ENCODE measurements around the gene NSRP1.

The NSRP1 gene

DNA sequence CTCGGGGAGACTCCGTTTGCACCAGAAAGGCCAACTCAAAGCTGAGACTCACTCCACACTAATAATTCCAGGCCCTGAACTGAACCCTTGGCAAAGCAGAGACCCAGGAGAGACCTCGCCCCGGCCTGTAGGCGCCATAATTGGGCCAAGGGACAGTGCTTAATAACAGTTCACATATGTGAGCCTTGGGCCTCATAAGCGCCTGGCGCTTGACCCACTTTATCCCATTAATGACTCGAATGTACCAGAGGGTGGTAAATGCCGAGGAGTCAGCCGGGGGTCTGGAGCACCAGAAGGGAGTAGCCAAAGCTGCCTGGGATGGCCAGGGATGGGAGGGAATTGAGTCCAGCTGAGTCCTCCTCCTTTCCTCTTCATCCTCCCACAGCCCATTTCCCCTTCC lies 94.3 kb downstream of the NSRP1 start:
- Histone ChIP-seq H3K27me3 (replicated peaks; ENCODE audit: control insufficient read depth, insufficient read depth, low read length) (peaks cover 7% of the 10 kb centered on the region), H3K9ac (ENCODE audit: low read length) (no peak overlapping the region), H3K4me1 (ENCODE audit: control insufficient read depth, insufficient read depth, low read length) (no peaks in the 10 kb centered on the region), H3K9me3 (ENCODE audit: control insufficient read depth, low read length) (no peaks in the 10 kb centered on the region), H3K4me3 (ENCODE audit: low read length) (no peak overlapping the region), H3K36me3 (ENCODE audit: control insufficient read depth, insufficient read depth, low read length, severe bottlenecking) (no peaks in the 10 kb centered on the region)
- no peak for DNase-seq (ENCODE audit: low read depth)

DNA sequence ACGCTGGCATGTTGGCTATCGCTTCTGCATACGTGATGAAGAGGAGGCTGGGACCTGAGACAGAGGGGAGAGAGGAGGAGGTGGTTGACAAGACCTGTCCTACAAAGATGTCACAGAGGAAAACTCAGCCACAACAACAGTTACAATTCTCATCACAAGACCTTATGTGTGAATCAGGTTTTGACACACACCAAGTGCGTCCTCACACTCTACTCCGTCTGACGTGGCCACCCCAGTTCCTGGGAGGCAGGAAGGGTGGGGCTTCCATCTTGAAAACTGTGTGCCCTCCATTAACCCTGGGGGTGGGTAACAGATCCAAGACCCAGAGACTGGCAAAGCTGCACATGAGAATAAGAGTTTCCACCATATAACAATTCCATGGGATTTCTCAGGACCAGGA lies 94.8 kb downstream of the NSRP1 start:
- H3K27me3 ChIP-seq (replicated peaks; ENCODE audit: control insufficient read depth, insufficient read depth, low read length) = peaks cover 8% of the 10 kb centered on the region
- DNase-seq (ENCODE audit: low read depth) = no peak
- H3K4me3 ChIP-seq (ENCODE audit: low read length) = no peak overlapping the region
- H3K4me1 ChIP-seq (ENCODE audit: control insufficient read depth, insufficient read depth, low read length) = no peaks in the 10 kb centered on the region
- H3K36me3 ChIP-seq (ENCODE audit: control insufficient read depth, insufficient read depth, low read length, severe bottlenecking) = no peaks in the 10 kb centered on the region
- H3K9ac ChIP-seq (ENCODE audit: low read length) = no peak overlapping the region
- no peaks in the 10 kb centered on the region for H3K9me3 ChIP-seq (ENCODE audit: control insufficient read depth, low read length)

GRCh38 chr17:30212750-30213149 lies 96.1 kb downstream of the NSRP1 start:
- Histone ChIP-seq H3K27me3 (replicated peaks; ENCODE audit: control insufficient read depth, insufficient read depth, low read length) (peaks cover 6% of the 10 kb centered on the region), H3K9ac (ENCODE audit: low read length) (no peak overlapping the region), H3K4me1 (ENCODE audit: control insufficient read depth, insufficient read depth, low read length) (no peaks in the 10 kb centered on the region), H3K9me3 (ENCODE audit: control insufficient read depth, low read length) (no peaks in the 10 kb centered on the region), H3K36me3 (ENCODE audit: control insufficient read depth, insufficient read depth, low read length, severe bottlenecking) (no peaks in the 10 kb centered on the region), H3K4me3 (ENCODE audit: low read length) (no peak overlapping the region)
- DNase-seq (ENCODE audit: low read depth) = no peak

GRCh38 chr17:30217054-30217453 lies 100.4 kb downstream of the NSRP1 start:
- DNase-seq (ENCODE audit: low read depth) = no peak
- Histone ChIP-seq H3K4me3 (ENCODE audit: low read length) (no peak overlapping the region), H3K4me1 (ENCODE audit: control insufficient read depth, insufficient read depth, low read length) (no peaks in the 10 kb centered on the region), H3K36me3 (ENCODE audit: control insufficient read depth, insufficient read depth, low read length, severe bottlenecking) (no peaks in the 10 kb centered on the region), H3K9ac (ENCODE audit: low read length) (no peak overlapping the region), H3K9me3 (ENCODE audit: control insufficient read depth, low read length) (no peaks in the 10 kb centered on the region), H3K27me3 (replicated peaks; ENCODE audit: control insufficient read depth, insufficient read depth, low read length) (peaks cover 37% of the 10 kb centered on the region)

DNA sequence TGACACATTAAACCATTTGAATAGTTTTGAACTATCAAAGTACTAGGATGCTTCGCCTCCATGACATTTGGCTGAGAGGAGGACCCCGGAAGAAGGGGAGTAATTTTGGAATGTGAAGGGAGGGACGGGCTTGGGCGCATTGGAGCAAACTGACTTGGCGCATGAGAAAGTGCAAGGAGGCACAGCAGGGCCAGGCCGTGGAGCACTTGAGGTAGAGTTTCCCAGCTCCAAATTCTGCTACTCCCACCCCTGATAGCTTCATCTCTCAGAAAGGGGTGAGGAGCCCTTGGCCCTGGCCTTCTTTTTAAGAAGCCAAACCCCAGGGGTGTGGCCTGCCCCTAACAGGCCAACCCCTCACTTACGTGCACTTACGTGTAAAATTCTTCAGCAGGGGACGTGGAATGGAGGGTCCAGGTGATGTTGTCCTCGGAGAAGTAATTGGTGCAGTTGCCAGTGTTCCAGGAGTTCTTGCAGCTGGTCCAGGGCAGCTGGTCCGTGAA lies 101.2 kb downstream of the NSRP1 start:
- no peaks in the 10 kb centered on the region for H3K9me3 ChIP-seq (ENCODE audit: control insufficient read depth, low read length)
- H3K9ac ChIP-seq (ENCODE audit: low read length) = no peak overlapping the region
- no peak for DNase-seq (ENCODE audit: low read depth)
- peaks cover 42% of the 10 kb centered on the region for H3K27me3 ChIP-seq (replicated peaks; ENCODE audit: control insufficient read depth, insufficient read depth, low read length)
- H3K36me3 ChIP-seq (ENCODE audit: control insufficient read depth, insufficient read depth, low read length, severe bottlenecking) = no peaks in the 10 kb centered on the region
- no peak overlapping the region for H3K4me3 ChIP-seq (ENCODE audit: low read length)
- H3K4me1 ChIP-seq (ENCODE audit: control insufficient read depth, insufficient read depth, low read length) = no peaks in the 10 kb centered on the region

GRCh38 chr17:30218799-30219198 lies 102.2 kb downstream of the NSRP1 start:
- Histone ChIP-seq H3K9ac (ENCODE audit: low read length) (no peak overlapping the region), H3K36me3 (ENCODE audit: control insufficient read depth, insufficient read depth, low read length, severe bottlenecking) (no peaks in the 10 kb centered on the region), H3K9me3 (ENCODE audit: control insufficient read depth, low read length) (no peaks in the 10 kb centered on the region), H3K27me3 (replicated peaks; ENCODE audit: control insufficient read depth, insufficient read depth, low read length) (peaks cover 50% of the 10 kb centered on the region), H3K4me1 (ENCODE audit: control insufficient read depth, insufficient read depth, low read length) (no peaks in the 10 kb centered on the region), H3K4me3 (ENCODE audit: low read length) (no peak overlapping the region)
- DNase-seq (ENCODE audit: low read depth) = no peak

DNA sequence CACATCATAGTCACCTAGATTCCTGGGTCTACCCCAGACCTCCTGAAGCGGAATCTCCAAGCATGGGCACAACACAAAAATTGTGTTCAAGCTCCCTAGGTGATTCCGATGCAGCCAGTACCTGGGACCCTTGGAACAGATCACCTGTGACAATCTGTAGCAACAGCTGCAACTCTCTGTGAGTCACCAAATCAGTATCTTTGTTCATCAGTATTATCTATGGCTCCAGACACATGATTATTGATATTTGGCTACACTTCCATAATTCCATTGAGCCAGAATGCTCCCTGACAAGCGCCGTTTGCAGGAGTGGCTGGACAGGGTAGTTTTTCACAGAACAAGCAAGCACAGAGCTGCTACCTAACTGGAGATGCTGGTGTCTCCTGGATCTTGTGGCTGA lies 102.7 kb downstream of the NSRP1 start:
- Histone ChIP-seq H3K9ac (ENCODE audit: low read length) (no peak overlapping the region), H3K4me3 (ENCODE audit: low read length) (no peak overlapping the region), H3K36me3 (ENCODE audit: control insufficient read depth, insufficient read depth, low read length, severe bottlenecking) (no peaks in the 10 kb centered on the region), H3K9me3 (ENCODE audit: control insufficient read depth, low read length) (no peaks in the 10 kb centered on the region), H3K4me1 (ENCODE audit: control insufficient read depth, insufficient read depth, low read length) (no peaks in the 10 kb centered on the region), H3K27me3 (replicated peaks; ENCODE audit: control insufficient read depth, insufficient read depth, low read length) (peaks cover 52% of the 10 kb centered on the region)
- DNase-seq (ENCODE audit: low read depth) = no peak

- peaks cover 52% of the 10 kb centered on the region for H3K27me3 ChIP-seq (replicated peaks; ENCODE audit: control insufficient read depth, insufficient read depth, low read length)
- no peak for DNase-seq (ENCODE audit: low read depth)
- no peaks in the 10 kb centered on the region for H3K36me3 ChIP-seq (ENCODE audit: control insufficient read depth, insufficient read depth, low read length, severe bottlenecking)
- no peaks in the 10 kb centered on the region for H3K9me3 ChIP-seq (ENCODE audit: control insufficient read depth, low read length)
- no peaks in the 10 kb centered on the region for H3K4me1 ChIP-seq (ENCODE audit: control insufficient read depth, insufficient read depth, low read length)
- H3K4me3 ChIP-seq (ENCODE audit: low read length) = no peak overlapping the region
- no peak overlapping the region for H3K9ac ChIP-seq (ENCODE audit: low read length)
Measured at GRCh38 chr17:30219833-30220232, 103.2 kb downstream of the NSRP1 start.

GRCh38 chr17:30220414-30220813 lies 103.8 kb downstream of the NSRP1 start:
- Histone ChIP-seq H3K4me3 (ENCODE audit: low read length) (no peak overlapping the region), H3K9ac (ENCODE audit: low read length) (no peak overlapping the region), H3K27me3 (replicated peaks; ENCODE audit: control insufficient read depth, insufficient read depth, low read length) (peaks cover 52% of the 10 kb centered on the region), H3K36me3 (ENCODE audit: control insufficient read depth, insufficient read depth, low read length, severe bottlenecking) (no peaks in the 10 kb centered on the region), H3K4me1 (ENCODE audit: control insufficient read depth, insufficient read depth, low read length) (no peaks in the 10 kb centered on the region), H3K9me3 (ENCODE audit: control insufficient read depth, low read length) (no peaks in the 10 kb centered on the region)
- DNase-seq (ENCODE audit: low read depth) = no peak

- no peak overlapping the region for H3K9ac ChIP-seq (ENCODE audit: low read length)
- DNase-seq (ENCODE audit: low read depth) = no peak
- no peaks in the 10 kb centered on the region for H3K36me3 ChIP-seq (ENCODE audit: control insufficient read depth, insufficient read depth, low read length, severe bottlenecking)
- peaks cover 55% of the 10 kb centered on the region for H3K27me3 ChIP-seq (replicated peaks; ENCODE audit: control insufficient read depth, insufficient read depth, low read length)
- H3K4me3 ChIP-seq (ENCODE audit: low read length) = no peak overlapping the region
- H3K9me3 ChIP-seq (ENCODE audit: control insufficient read depth, low read length) = no peaks in the 10 kb centered on the region
- no peaks in the 10 kb centered on the region for H3K4me1 ChIP-seq (ENCODE audit: control insufficient read depth, insufficient read depth, low read length)
Measured at GRCh38 chr17:30221346-30221745, 104.7 kb downstream of the NSRP1 start.

GRCh38 chr17:30222251-30222650 lies 105.6 kb downstream of the NSRP1 start:
- H3K4me3 ChIP-seq (ENCODE audit: low read length) = no peak overlapping the region

DNA sequence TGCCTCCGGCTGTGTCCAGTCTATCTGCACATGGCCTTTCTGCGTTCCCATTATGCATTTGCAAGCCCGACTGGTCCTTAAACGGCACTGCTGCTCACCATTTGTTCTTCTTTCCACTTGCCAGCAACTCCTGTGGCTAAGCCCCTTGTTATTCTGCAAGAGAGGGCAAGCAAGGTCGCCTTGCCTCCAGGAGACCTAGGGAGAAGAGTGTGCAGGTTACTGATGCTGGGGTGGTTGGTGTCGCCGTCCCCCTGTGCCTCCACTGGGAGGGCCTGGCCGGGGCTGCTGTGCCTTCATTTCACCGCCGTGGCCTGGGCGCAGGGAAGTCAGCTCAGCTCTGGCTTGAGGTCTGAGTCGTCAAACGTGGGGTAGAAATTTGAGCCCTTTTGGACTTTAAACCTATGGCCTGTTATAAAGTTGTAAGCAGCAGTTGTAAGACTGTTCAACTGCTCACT lies 106.1 kb downstream of the NSRP1 start:
- Histone ChIP-seq H3K36me3 (ENCODE audit: control insufficient read depth, insufficient read depth, low read length, severe bottlenecking) (no peaks in the 10 kb centered on the region), H3K4me3 (ENCODE audit: low read length) (no peak overlapping the region), H3K9me3 (ENCODE audit: control insufficient read depth, low read length) (no peaks in the 10 kb centered on the region), H3K9ac (ENCODE audit: low read length) (no peak overlapping the region), H3K27me3 (replicated peaks; ENCODE audit: control insufficient read depth, insufficient read depth, low read length) (peaks cover 54% of the 10 kb centered on the region), H3K4me1 (ENCODE audit: control insufficient read depth, insufficient read depth, low read length) (no peaks in the 10 kb centered on the region)
- no peak for DNase-seq (ENCODE audit: low read depth)

More at GRCh38 chr17:30222251-30222650, 105.6 kb downstream of the NSRP1 start:
- no peaks in the 10 kb centered on the region for H3K36me3 ChIP-seq (ENCODE audit: control insufficient read depth, insufficient read depth, low read length, severe bottlenecking)
- DNase-seq (ENCODE audit: low read depth) = no peak
- peaks cover 55% of the 10 kb centered on the region for H3K27me3 ChIP-seq (replicated peaks; ENCODE audit: control insufficient read depth, insufficient read depth, low read length)
- no peaks in the 10 kb centered on the region for H3K4me1 ChIP-seq (ENCODE audit: control insufficient read depth, insufficient read depth, low read length)
- H3K9me3 ChIP-seq (ENCODE audit: control insufficient read depth, low read length) = no peaks in the 10 kb centered on the region
- no peak overlapping the region for H3K9ac ChIP-seq (ENCODE audit: low read length)
